GM12874 (cell line): ENCODE measurements around the gene KLRK1.

Experiments used
- TF ChIP-seq, protein P1 (sequence below): IDR thresholded peaks from 2 replicates; pipeline ENCODE4 v1.5.1; 2011; ENCODE audit warnings: low read depth, mild to moderate bottlenecking, control low read depth, low read length, moderate library complexity; ENCODE audit not compliant: insufficient read depth

The KLRK1 gene

DNA sequence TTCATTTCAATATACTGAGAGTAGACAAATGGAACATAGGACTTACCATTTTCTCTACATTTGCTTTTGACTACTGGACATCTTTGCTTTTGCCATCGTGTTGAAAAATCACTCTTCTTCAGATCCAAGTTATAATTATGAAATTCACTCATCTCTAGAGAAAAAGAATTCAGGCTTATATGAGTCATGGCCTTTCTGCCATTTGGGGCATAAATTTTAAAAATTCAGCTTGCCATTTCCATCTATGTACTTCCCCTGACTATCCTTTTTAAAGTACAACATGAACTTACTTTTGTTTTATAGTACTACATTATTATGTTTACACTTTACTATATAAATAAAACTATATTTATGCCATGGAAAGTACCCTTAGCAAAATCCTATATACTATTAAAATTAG is 3.0 kb downstream of the KLRK1 start:
- TF ChIP-seq, protein P1, sequence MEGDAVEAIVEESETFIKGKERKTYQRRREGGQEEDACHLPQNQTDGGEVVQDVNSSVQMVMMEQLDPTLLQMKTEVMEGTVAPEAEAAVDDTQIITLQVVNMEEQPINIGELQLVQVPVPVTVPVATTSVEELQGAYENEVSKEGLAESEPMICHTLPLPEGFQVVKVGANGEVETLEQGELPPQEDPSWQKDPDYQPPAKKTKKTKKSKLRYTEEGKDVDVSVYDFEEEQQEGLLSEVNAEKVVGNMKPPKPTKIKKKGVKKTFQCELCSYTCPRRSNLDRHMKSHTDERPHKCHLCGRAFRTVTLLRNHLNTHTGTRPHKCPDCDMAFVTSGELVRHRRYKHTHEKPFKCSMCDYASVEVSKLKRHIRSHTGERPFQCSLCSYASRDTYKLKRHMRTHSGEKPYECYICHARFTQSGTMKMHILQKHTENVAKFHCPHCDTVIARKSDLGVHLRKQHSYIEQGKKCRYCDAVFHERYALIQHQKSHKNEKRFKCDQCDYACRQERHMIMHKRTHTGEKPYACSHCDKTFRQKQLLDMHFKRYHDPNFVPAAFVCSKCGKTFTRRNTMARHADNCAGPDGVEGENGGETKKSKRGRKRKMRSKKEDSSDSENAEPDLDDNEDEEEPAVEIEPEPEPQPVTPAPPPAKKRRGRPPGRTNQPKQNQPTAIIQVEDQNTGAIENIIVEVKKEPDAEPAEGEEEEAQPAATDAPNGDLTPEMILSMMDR, result no peak

DNA sequence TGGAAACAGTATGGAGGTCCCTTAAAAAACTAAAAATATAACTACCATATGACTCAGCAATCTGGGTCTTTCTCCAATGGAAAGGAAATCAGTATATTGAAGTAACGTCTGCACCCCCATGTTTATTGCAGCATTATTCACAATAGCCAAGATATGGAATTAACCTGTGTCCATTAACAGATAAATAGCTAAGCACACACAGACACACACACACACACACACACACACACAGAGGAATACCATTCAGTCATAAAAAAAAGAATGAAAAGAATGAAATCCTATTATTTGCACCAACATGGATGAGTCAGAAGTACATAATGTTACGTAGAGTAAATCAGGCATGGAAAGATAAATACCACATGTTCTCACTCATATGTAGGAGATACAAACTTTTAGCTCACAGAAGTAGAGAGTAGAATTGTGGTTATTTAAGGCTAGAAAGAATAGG is 4.7 kb downstream of the KLRK1 start:
- TF ChIP-seq, protein P1, result no peak

DNA sequence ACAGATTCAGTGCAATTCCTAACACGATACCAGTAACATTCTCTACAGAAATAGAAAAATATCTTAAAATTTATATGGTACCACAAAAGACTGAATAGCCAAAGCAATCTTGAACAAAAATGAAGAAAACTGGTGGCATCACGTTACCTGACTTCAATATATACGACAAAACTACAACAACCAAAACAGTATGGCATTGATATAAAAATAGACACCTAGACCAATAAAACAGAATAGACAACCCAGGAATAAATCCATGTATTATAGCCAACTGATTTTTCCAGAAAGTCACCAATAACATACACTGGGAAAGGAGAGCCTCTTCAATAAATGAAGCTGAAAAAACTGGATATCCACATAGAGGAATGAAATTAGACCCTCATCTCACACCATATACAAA is 5.7 kb downstream of the KLRK1 start:
- TF ChIP-seq, protein P1, result no peak

DNA sequence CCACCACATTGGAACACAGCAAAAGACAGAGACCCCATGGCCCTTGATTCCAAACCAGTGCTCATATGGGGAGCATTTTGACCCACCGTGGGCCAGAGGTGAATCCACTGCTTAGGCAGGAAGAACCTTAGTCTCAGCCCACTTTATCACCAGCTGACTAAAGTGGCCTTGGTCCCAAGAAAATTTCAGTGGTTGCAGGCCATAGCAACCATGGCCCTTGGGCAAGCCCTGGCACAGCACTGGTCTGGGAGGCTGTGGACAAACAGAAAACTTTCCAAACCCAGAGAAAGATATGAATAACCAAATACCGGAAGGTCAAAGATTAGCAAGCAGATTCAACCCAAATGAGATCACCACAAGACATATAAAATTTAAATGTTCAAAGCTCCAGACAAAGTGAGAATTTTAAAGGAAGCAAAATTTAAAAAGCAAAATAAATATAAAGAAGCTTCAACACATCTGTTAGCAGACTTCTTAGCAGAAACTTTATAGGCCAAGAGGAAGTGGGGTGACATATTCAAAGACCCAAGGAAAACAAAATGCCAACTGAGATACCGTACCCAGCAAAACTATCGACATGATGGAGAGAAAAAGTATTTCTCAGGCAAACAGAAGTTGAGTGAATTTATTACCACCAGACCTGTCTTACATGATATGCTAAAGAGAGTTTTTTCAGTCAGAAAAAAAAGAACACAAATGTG is 7.8 kb downstream of the KLRK1 start:
- TF ChIP-seq, protein P1, result no peak

DNA sequence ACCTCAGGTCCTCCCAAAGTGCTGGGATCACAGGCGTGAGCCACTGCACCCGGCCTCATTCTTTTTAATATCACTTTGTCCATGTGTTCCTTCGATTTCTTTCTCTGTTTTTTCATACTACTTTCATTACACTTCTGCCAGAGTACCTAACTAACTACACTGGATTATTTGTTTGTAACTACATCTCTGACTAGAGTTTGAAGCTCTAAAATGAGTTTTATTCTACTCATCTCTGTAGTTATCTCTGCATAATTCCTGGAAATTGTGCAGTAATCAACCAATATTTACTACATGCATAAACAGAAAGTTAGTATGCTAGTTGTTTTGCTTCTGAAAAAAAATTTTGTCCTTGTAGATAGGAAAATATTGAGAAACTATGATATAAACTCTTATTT is 15.2 kb downstream of the KLRK1 start:
- TF ChIP-seq, protein P1, result no peak

DNA sequence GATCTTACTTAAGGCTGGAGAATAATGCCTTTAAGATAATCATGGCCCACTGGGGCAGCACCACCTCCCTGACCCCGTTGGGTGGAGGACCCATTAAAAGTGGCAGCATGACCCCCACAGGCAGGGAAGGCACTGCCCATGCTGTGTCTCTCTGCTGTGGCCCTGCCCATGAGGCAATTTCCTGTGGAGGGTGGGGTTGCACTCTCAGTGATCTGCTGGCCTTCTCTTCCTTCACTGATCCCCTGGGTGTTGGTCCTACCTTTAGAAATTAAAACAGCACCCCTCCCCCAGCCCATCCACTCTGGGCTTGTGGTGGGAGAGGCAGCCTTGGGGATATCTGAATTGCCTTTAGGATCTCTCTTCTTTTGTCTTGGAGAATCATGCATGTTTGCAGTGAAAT is 17.3 kb downstream of the KLRK1 start:
- TF ChIP-seq, protein P1, result no peak

DNA sequence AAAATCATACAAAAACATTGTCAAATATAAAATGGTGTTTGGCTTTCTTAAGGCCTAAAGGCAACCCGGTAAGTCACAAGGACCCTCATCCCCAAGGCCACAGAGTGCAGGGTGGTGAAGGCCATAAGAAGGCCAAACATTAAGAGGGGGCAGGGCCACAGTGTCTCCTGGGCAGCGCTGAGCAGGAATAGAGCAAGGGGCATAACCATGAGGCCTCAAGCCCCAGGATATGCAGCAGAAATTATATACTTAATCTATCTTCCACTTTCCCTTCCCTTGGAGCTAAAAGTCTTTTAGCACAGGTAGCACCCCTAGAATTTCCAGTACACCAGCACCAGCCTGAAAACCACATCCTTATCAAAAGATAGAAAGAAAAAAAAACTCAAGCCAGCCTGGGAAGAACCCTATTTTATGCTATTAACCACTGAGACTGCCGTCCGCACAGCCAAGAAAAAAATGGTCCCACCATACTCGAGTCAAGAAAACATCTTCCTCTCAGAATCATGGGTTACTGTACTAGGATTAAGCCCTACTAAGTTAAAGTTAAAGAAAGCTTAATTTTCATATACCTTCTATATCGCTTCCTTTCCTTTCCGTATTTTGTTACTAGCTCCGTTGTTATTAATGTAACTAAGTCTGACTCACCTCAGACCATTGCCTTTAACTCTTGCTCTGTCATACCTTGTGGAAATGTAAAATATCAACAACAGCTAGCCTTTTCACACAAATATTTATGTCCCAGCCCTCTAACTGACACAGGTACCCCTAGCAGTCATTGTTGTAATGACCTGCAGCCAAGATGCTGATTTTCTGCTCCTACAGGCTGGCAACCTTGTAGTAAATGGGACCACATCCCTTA is 20.1 kb downstream of the KLRK1 start:
- TF ChIP-seq, protein P1, result no peak
